HG03280 (cell line): ENCODE results near the gene GPR135.
"Not testable (repeated sequence)": the region's sequence is repeated elsewhere in the genome, so short reads cannot be mapped to it uniquely, and the experiment has no call there.

Experiments
- ATAC-seq: cut with Tn5 transposase; IDR thresholded peaks from one replicate; pipeline ENCODE4 v1.9.1; 2021; ENCODE audit warnings: mild to moderate bottlenecking, moderate library complexity; ENCODE audit not compliant: unreplicated experiment

The GPR135 gene

DNA sequence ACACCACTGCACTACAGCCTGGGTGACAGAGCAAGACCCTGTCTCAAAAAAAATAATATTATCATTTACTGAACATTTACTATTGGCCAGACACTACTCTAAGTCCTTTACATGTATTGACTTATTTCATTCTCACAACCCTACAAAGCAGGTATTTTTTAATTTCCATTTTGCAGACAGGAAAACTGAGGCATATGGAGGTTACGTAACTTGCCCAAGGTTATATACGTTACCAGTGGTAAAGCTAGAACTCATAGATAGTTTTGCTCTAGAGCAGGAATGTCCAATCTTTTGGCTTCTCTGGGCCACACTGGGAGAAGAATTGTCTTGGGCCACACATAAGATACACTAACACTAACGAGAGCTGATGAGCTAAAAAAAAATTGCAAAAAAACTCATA is 13.4 kb upstream of the GPR135 start:
- ATAC-seq = no peak

GRCh38 chr14:59475709-59476108 is 10.5 kb upstream of the GPR135 start:
- ATAC-seq = no peak

DNA sequence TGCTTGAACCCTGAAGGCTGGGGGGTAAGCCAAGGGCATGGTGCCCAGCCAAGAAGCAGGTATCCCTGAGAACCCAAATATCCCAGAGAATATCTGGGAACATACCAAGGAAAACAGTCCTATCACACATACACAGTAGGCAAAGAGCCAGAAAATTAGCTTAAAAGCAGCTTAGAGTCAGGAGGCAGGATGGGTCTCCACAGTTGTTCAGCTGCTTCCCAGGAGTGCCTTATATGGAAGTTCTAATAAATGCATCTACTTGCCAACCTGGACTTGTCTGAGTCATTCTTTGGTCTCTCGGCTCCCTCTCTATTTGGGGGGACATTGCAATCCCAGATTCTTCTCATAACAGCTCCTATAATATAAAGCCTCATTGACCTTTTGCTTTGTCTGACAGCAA is 9.0 kb upstream of the GPR135 start:
- no peak for ATAC-seq

DNA sequence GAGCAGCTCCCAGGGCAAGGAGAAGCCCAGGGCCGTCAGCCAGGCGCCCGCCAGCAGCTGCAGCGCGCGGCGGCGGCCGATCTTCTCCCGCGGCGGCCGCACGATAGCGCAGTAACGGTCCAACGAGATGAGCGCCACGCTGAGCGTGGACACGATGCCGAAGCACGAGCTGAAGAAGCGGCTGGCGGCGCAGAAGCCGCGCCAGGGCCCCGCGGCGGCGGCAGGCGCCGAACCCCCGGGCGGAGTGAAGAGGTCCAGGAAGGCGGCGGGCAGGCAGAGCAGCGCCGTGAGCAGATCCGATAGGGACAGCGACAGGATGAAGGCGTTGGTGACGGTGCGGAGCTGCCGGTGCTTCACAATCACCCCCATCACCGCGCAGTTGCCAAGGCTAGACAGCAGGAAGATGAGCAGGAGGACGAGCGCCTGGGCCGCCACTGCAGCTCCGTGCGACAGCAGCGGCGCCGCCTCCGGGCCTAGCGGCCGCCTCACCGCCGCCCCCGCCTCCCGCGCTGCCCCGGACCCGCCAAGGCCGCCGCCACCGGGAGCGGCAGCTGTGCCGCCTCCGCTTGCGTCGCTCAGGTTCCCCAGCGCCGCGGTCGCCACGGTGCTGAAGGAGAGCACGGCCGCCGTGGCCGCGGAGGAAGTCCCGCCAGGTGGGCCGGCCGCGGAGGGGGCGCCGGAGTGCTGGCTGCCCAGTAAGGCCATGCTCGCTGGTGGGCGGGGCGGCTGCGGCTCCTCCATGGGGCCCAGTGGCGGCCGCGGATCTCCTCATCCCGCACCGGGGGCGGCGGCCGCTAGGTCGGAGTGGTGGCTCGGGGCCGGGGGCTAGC is 479 bp downstream of the GPR135 start:
- peak; percentile 63 for ATAC-seq

- ATAC-seq = peak; percentile 29
Measured at GRCh38 chr14:59463787-59464485, 1.2 kb downstream of the GPR135 start.

GRCh38 chr14:59461891-59462290 is 3.3 kb downstream of the GPR135 start:
- ATAC-seq = no peak

DNA sequence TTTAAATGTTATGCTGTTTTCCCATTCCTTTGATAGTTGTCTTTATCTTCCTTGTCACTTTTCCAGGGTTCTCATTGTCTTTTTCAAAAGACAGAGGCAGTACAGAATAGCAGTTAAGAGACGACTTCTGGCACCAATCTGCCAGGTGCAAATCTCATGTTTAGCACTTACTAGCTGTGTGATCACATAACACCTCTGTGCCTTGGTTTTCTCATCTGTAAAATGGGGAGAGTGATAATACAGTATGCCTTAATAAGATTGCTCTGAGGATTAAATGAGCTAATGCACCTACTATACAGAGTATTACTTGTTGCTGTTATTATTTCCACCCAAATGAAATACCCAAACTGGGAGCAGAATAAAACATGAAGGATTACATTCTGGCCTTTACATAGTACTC is 4.8 kb downstream of the GPR135 start:
- ATAC-seq = no peak

DNA sequence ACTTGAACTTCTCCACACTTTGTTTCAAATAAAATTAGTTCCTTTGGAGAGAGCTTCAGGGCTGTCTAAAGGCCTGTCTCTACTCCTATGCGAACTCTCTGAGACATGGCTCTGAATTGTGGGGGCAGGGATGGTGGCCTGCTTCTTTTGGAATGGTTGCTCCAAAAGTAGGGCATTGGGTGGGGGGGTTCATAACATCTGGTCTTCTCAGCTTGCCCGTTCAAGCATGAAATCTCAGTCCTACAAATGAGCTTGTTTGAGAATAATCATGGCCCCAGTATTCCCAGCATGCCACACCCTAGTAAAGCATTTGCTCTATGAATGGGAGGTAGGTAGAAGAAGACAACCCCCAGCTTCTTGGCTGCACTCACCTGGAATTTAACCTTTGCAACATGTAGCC is 6.7 kb downstream of the GPR135 start:
- ATAC-seq = no peak

- no peak for ATAC-seq
Measured at GRCh38 chr14:59455411-59455810, 9.8 kb downstream of the GPR135 start.

- ATAC-seq = no peak
Measured at GRCh38 chr14:59454139-59454538, 11.0 kb downstream of the GPR135 start.

- no peak for ATAC-seq
Measured at GRCh38 chr14:59451849-59452248, 13.3 kb downstream of the GPR135 start.

DNA sequence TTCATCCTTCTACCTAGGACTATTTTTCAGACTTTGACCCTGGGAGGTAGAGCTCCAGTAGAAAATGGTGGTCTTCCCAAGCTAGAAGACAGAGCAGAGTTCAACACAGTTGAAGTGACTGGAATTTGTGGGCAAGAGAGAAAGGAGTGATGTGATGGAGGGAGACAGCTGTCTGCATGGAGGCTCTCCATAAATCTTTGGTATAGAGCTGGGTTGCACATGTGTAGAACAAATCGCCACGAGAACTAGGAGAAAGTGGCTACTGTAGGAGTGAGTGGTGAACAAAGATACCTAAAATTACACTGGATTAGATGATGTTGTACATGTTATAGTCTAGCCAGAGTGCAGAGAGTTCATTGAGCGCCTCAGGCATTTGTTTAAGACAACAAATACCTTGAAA is 14.5 kb downstream of the GPR135 start:
- ATAC-seq = no peak

GRCh38 chr14:59448673-59449072 is 16.5 kb downstream of the GPR135 start:
- ATAC-seq = not testable (repeated sequence)

DNA sequence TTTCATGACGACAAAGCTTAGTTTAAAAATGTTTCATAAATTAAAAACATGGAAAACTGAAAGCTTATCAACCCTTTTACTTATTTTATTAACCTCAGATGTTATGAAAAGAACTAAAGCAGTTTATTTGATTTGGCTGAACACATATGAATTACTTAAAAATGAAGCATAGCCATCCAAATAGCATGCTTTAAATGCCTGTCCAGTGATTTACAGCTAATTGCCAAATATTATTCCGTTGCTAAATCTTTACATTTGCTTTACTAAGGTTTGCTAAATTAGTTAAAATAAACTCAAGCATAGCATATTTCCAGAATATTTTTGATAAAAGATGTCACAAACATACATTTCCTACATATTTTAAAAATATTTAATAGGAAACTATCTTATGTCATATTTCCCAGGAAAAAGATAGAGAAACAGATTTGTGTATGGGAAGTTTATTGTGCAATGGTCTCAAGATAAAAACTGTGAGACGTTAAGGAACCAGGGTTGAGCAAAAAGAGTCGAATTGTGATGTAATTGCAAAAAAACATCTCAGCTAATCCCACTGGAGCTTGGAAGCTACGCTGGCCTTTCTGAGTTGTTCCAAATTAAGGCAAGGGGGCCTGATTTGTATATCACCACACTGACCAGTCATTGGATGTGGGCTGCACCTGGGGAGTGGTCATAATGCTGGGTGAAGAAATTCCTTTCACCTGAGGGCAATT is 25.8 kb downstream of the GPR135 start:
- no peak for ATAC-seq

- no peak for ATAC-seq
Measured at GRCh38 chr14:59438195-59438647, 27.0 kb downstream of the GPR135 start.

DNA sequence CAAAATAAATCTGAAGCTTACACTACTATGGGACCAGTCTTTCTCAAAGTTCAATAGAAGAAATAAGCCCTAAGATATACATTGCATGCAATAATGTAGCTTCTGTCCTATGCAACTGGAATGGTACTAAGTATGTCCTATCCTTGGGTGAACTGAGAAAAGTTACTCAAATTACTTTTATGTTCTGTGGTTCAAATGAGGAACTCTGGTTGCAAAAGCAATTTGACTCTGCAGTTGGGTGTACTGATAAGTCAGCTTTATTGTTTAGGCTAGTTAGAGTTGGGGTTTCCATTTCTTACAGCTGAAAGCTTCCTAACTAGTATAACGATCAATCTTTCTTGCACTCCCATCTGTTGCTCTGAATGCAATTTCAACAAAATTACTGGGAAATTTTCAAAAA is 29.2 kb downstream of the GPR135 start:
- no peak for ATAC-seq

- no peak for ATAC-seq
Measured at GRCh38 chr14:59435101-59435500, 30.1 kb downstream of the GPR135 start.

DNA sequence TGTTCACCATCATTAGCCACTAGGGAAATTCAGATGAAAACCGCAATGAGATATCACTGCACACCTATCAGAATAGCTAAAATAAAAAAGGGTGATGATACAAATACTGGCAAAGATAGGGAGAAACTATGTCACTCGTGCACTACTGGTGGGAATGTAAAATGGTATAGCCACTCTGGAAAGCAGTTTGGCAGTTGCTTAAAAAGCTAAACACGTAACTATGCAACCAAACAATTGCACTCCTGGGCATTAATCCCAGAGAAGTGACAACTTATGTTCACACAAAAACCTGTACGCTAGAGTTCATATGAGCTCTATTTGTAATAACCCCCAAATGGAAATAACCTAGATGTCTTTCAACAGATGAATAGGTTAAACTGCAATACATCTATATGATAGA is 35.4 kb downstream of the GPR135 start:
- no peak for ATAC-seq

GRCh38 chr14:59428581-59429012 is 36.6 kb downstream of the GPR135 start:
- ATAC-seq = no peak

DNA sequence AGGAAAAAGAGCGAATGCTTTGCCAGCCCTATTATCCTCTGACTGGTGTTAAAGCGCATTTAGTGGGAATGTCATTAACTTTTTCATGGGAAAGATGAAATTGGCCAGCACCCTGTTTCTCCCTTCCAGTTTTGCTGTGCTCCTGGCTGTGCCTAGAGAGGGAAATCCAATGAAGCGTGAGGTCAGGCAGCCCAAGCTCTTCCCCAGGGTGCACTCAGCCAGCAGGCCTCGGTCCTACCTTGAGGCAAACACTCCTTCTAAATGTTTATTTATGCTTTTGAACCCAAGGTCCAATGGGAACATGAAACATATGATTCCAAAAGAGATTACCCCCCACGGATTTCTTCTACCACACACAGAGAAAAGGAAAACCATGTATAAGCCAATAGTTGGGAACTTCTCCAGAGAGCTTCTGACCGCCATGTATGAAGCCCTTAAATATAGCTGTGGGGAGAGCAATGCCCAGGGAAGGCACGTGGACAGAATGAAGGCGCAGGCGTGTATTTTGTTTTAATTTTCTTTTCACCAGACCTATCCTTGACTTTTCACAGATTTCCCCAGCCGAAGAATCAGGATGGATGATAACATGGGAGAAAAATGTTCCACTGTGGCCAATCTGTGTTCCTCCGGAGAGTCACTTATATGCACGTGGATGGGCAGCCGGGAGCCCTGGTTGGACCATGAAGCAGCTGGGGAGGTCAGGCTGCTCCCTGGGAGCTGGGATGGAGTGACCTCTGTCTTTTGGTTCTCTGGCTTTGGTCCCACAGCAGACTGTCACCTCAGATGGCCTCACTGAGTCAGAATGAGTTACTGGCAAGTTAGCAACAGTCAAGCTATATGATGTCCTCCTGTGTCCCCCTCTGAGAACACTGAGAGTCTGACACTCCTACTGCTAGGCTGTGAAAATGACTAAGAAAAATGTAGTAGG is 37.3 kb downstream of the GPR135 start:
- no peak for ATAC-seq
